ENCODE data around the gene ORAI2.

- no peak for TF ChIP-seq CTCF (CRISPR knock-in tag; IDR thresholded peaks at IDR 0.05)
- TF ChIP-seq NR3C1 (CRISPR knock-in tag; IDR thresholded peaks at IDR 0.05): no peak
- TF ChIP-seq DMTF1 (CRISPR knock-in tag; IDR thresholded peaks at IDR 0.05): no peak
- no peak for TF ChIP-seq MAX (IDR thresholded peaks at IDR 0.05)
- no peak for TF ChIP-seq HMGXB4 (CRISPR knock-in tag; IDR thresholded peaks at IDR 0.05; ENCODE audit: borderline replicate concordance in 1 of 2, low read depth in 1 of 2)
- TF ChIP-seq POLR2A (IDR thresholded peaks at IDR 0.05; ENCODE audit: insufficient read depth in 1 of 2, low read depth in 2 of 2, low read length in 2 of 2): no peak
- TF ChIP-seq ZFX (CRISPR knock-in tag; IDR thresholded peaks at IDR 0.05; ENCODE audit: low read depth): no peak
- TF ChIP-seq IRF2 (CRISPR knock-in tag; IDR thresholded peaks at IDR 0.05): no peak
- no peak for TF ChIP-seq ZNF816 (CRISPR knock-in tag; IDR thresholded peaks at IDR 0.05; ENCODE audit: borderline replicate concordance)
- TF ChIP-seq POLR2AphosphoS5 (IDR thresholded peaks at IDR 0.05; ENCODE audit: low read depth, low read length): no peak
Observed at GRCh38 chr7:102413611-102414010, 19.8 kb upstream of the ORAI2 start.

Measured in HepG2 (cell line).